HCT116 (cell line): Measurements from ENCODE around the gene GRHL3. TPM values are rescaled to one million over a fixed set of nuclear protein-coding genes. Genes with fewer than 3 reads are reported as not detected.

Experiments used
- ATAC-seq: fragments of 200-7000 bp; cut with Tn5 transposase; 2 replicates; pipeline ENCODE4 v1.9.1; 2020; ENCODE audit warnings: mild to moderate bottlenecking, moderate library complexity
- BruUV-seq: library from RNA; stranded (reverse); fragments of 400-500 nt; replicated peaks from 2 replicates; lab custom pipeline; 2021; lab: Mats Ljungman, UMichigan
- CTCF ChIA-PET: fragments of 300-600 bp; sonication (Branson Sonifier 250); formaldehyde crosslinking; loops from one replicate; lab custom pipeline; 2021; ENCODE audit warnings: antibody characterized with exemption; lab: Charles Lee
- POLR2A ChIA-PET: fragments of 300-600, 350-600 bp; sonication (Branson Sonifier 250); formaldehyde crosslinking; loops from one replicate; lab custom pipeline; 2021; ENCODE audit warnings: antibody characterized with exemption; lab: Charles Lee
- RAD21 ChIA-PET, 2 experiments: fragments of 300-600 bp; sonication (Branson Sonifier 250); formaldehyde crosslinking; loops; one replicate each; lab custom pipeline; 2023; ENCODE audit warnings: low total read pairs in 2 of 2; ENCODE audit not compliant: uncharacterized antibody in 2 of 2, unreplicated experiment in 2 of 2, low non-redundant PET in 1 of 2; lab: Charles Lee
- DNase-seq: peaks from one replicate; pipeline ENCODE4 v3.0.0-alpha.2; 2010; ENCODE audit warnings: low read depth, low spot score
- H2AFZ ChIP-seq: fragments of 200-600 bp; shearing (Covaris generic), sonication (generic); 2 replicates; pipeline ENCODE4 v1.6.1; 2017; ENCODE audit warnings: low read depth, mixed run types, mixed read lengths, antibody characterized with exemption, low read length; ENCODE audit not compliant: poor library complexity, severe bottlenecking
- H3K27ac ChIP-seq: 2 replicates; pipeline ENCODE4 v1.5.1; 2012; ENCODE audit warnings: low read depth, low read length
- H3K27me3 ChIP-seq: fragments of 200-600 bp; sonication (generic); 2 replicates; pipeline ENCODE4 v1.6.1; 2016; ENCODE audit warnings: mixed run types, low read length, mixed read lengths; ENCODE audit not compliant: insufficient read depth
- H3K36me3 ChIP-seq, 2 experiments: fragments of 200-500 bp in 1 of 2; fragments of 200-600 bp in 1 of 2; sonication (Bioruptor generic) in 1 of 2; sonication (generic) in 1 of 2; 2 replicates each; pipeline versions ENCODE4 v1.5.1 to v1.6.1; 2014 to 2016; ENCODE audit warnings: low read length in 2 of 2, inconsistent platforms in 1 of 2, mixed read lengths in 1 of 2, mixed run types in 1 of 2; ENCODE audit not compliant: insufficient read depth in 2 of 2, control insufficient read depth in 1 of 2
- H3K4me1 ChIP-seq, 2 experiments: fragments of 200-600 bp in 1 of 2; sonication (generic) in 1 of 2; 2 replicates each; pipeline versions ENCODE4 v1.5.1 to v1.6.1; 2012 to 2017; ENCODE audit warnings: low read length in 2 of 2, inconsistent platforms in 1 of 2, mild to moderate bottlenecking in 1 of 2, mixed read lengths in 1 of 2, mixed run types in 1 of 2, moderate library complexity in 1 of 2; ENCODE audit not compliant: insufficient read depth in 2 of 2, control insufficient read depth in 1 of 2
- H3K4me2 ChIP-seq: fragments of 200-600 bp; sonication (generic); 2 replicates; pipeline ENCODE4 v1.6.1; 2017; ENCODE audit warnings: mixed run types, low read length, mixed read lengths
- H3K4me3 ChIP-seq, 2 experiments: fragments of 200-600 bp in 1 of 2; sonication (generic) in 1 of 2; replicated peaks in 1 of 2; 2 replicates each; pipeline ENCODE4 v1.5.1; 2011 to 2016; ENCODE audit warnings: low read length in 2 of 2, control low read depth in 1 of 2, low read depth in 1 of 2, mild to moderate bottlenecking in 1 of 2, mixed read lengths in 1 of 2, mixed run types in 1 of 2
- H3K79me2 ChIP-seq: fragments of 200-600 bp; sonication (generic); 2 replicates; pipeline ENCODE4 v1.6.1; 2017; ENCODE audit warnings: mild to moderate bottlenecking, mixed run types, low read length, moderate library complexity, mixed read lengths; ENCODE audit not compliant: insufficient read depth
- H3K9ac ChIP-seq: fragments of 200-600 bp; sonication (generic); 2 replicates; pipeline ENCODE4 v1.6.1; 2016; ENCODE audit warnings: low read length, mixed read lengths
- H3K9me2 ChIP-seq: fragments of 200-600 bp; sonication (generic), shearing (Covaris generic); 2 replicates; pipeline ENCODE4 v1.6.1; 2017; ENCODE audit warnings: mixed run types, mild to moderate bottlenecking, moderate library complexity; ENCODE audit not compliant: insufficient read depth
- H3K9me3 ChIP-seq, 2 experiments: fragments of 200-500 bp in 1 of 2; fragments of 200-600 bp in 1 of 2; sonication (Bioruptor generic) in 1 of 2; sonication (generic) in 1 of 2; 2 replicates each; pipeline ENCODE4 v1.6.1; 2014 to 2017; ENCODE audit warnings: low read length in 2 of 2, mixed read lengths in 2 of 2, inconsistent platforms in 1 of 2, low read depth in 1 of 2, mild to moderate bottlenecking in 1 of 2, mixed run types in 1 of 2, moderate library complexity in 1 of 2; ENCODE audit not compliant: control insufficient read depth in 1 of 2, insufficient read depth in 1 of 2
- H4K20me1 ChIP-seq: fragments of 200-600 bp; sonication (generic), shearing (Covaris generic); 2 replicates; pipeline ENCODE4 v1.6.1; 2017; ENCODE audit warnings: mixed run types, mild to moderate bottlenecking, moderate library complexity; ENCODE audit not compliant: insufficient read depth
- CEBPB ChIP-seq: IDR thresholded peaks from 2 replicates; pipeline ENCODE4 v1.6.1; 2012; ENCODE audit warnings: low read depth
- EGR1 ChIP-seq: IDR thresholded peaks from 2 replicates; pipeline ENCODE4 v1.6.1; 2012; ENCODE audit warnings: low read depth
- ELF1 ChIP-seq: IDR thresholded peaks from 2 replicates; pipeline ENCODE4 v1.6.1; 2012; ENCODE audit warnings: low read depth, borderline replicate concordance
- EZH2 ChIP-seq: fragments of 200-600 bp; sonication (generic); IDR thresholded peaks from 2 replicates; pipeline ENCODE4 v1.6.1; 2017; ENCODE audit warnings: antibody characterized with exemption, mixed run types
- EZH2phosphoT487 ChIP-seq: fragments of 200-600 bp; IDR thresholded peaks from 2 replicates; pipeline ENCODE4 v1.6.1; 2018; ENCODE audit warnings: antibody characterized with exemption, borderline replicate concordance
- FOSL1 ChIP-seq: IDR thresholded peaks from 2 replicates; pipeline ENCODE4 v1.6.1; 2012; ENCODE audit warnings: low read depth
- JUND ChIP-seq: IDR thresholded peaks from 2 replicates; pipeline ENCODE4 v1.6.1; 2012
- POLR2A ChIP-seq: IDR thresholded peaks from 2 replicates; pipeline ENCODE4 v1.7.0; 2011; ENCODE audit warnings: borderline replicate concordance; ENCODE audit not compliant: insufficient read depth, insufficient read length; ENCODE audit errors: extremely low read depth
- POLR2AphosphoS5 ChIP-seq: IDR thresholded peaks from 2 replicates; pipeline ENCODE4 v1.6.1; 2011; ENCODE audit warnings: mild to moderate bottlenecking, low read depth, low read length, moderate library complexity
- RAD21 ChIP-seq: IDR thresholded peaks from 2 replicates; pipeline ENCODE4 v1.6.1; 2012; ENCODE audit warnings: low read depth, mild to moderate bottlenecking
- SIN3A ChIP-seq: IDR thresholded peaks from 2 replicates; pipeline ENCODE4 v1.6.1; 2012; ENCODE audit warnings: low read depth
- SP1 ChIP-seq: IDR thresholded peaks from 2 replicates; pipeline ENCODE4 v1.6.1; 2012; ENCODE audit warnings: low read depth
- SRF ChIP-seq: IDR thresholded peaks from 2 replicates; pipeline ENCODE4 v1.6.1; 2012; ENCODE audit warnings: low read depth
- TCF7L2 ChIP-seq: IDR thresholded peaks from 2 replicates; pipeline ENCODE4 v1.7.0; 2011; ENCODE audit warnings: borderline replicate concordance, inconsistent platforms; ENCODE audit not compliant: insufficient read depth, insufficient read length; ENCODE audit errors: extremely low read depth
- YY1 ChIP-seq: IDR thresholded peaks from 2 replicates; pipeline ENCODE4 v1.6.1; 2011; ENCODE audit warnings: low read length, low read depth, moderate library complexity, mild to moderate bottlenecking; ENCODE audit not compliant: insufficient replicate concordance; ENCODE audit errors: extremely low read depth
- ZFX ChIP-seq: fragments of 450-650 bp; IDR thresholded peaks from 2 replicates; pipeline ENCODE4 v1.6.1; 2017
- ZNF274 ChIP-seq: fragments of 200-500 bp; sonication (Bioruptor generic); IDR thresholded peaks from 2 replicates; pipeline ENCODE4 v1.6.1; 2014; ENCODE audit warnings: mild to moderate bottlenecking, low read depth, low read length, inconsistent platforms
- intact Hi-C: fragments of 100-400 bp; cut with micrococcal nuclease; formaldehyde crosslinking; loops from 2 replicates; pipeline ENCODE4 v1.10.0; 2022
- total RNA-seq: library from RNA; stranded (reverse); gene quantifications from one replicate; pipeline ENCODE4 v1.2.1, GENCODE V29; 2021; ENCODE audit not compliant: unreplicated experiment
- TF ChIP-seq, protein P1 (sequence below): IDR thresholded peaks from 2 replicates; pipeline ENCODE4 v1.6.1; 2011; ENCODE audit warnings: mild to moderate bottlenecking, low read length, moderate library complexity; ENCODE audit not compliant: insufficient replicate concordance; ENCODE audit errors: extremely low read depth
- TF ChIP-seq, protein P2 (sequence below): IDR thresholded peaks from 2 replicates; pipeline ENCODE4 v1.6.1; 2012; ENCODE audit warnings: low read depth
- TF ChIP-seq, protein P3 (sequence below): IDR thresholded peaks from 2 replicates; pipeline ENCODE4 v1.6.1; 2012

Gene GRHL3
- total RNA-seq, 1 experiment from 2014 or later = 1.0 TPM

DNA sequence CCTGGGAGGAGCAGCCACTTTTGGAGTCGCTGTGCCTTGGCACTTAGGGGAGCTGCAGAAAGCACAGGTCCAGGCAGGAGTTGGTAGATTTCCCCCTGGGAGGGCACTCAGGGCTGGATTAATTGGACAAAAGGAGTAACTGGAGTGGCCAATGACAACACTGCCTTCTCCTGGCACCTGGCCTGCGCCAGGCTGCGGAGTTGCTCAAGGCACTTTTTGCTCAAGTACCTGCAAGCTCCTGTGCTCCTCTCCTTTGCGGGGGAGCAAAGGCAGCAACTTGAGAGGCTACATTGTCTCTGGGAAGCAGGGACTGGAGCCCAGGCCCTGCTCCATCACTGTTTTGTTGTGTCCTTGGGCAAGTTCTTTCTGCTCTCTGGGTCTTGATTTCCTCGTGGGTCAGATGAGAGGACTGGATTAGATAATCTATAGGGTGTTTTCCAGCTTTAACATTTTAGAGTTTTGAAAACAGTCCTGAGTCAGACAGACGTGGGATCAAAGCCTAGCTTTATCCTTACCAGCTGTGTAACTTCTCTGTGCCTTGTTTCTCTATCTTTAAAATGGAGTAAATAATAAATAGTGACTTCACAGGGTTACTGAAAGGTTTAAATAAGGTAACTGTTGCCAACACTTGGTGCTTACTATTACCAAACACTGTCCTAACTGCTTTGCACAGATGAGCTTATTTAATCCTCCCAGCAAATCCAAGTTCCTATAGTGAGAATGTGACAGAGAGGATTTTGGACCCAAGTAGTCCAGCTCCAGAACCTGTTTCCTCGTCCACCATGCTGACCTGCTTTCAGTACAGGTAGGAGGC, 18.0 kb upstream of the GRHL3 start (continued):
- TF ChIP-seq, protein P1, sequence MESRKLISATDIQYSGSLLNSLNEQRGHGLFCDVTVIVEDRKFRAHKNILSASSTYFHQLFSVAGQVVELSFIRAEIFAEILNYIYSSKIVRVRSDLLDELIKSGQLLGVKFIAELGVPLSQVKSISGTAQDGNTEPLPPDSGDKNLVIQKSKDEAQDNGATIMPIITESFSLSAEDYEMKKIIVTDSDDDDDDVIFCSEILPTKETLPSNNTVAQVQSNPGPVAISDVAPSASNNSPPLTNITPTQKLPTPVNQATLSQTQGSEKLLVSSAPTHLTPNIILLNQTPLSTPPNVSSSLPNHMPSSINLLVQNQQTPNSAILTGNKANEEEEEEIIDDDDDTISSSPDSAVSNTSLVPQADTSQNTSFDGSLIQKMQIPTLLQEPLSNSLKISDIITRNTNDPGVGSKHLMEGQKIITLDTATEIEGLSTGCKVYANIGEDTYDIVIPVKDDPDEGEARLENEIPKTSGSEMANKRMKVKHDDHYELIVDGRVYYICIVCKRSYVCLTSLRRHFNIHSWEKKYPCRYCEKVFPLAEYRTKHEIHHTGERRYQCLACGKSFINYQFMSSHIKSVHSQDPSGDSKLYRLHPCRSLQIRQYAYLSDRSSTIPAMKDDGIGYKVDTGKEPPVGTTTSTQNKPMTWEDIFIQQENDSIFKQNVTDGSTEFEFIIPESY = no peak
- TF ChIP-seq SIN3A (no peak), YY1 (no peak), RAD21 (no peak), TCF7L2 (no peak), SRF (no peak)

DNA sequence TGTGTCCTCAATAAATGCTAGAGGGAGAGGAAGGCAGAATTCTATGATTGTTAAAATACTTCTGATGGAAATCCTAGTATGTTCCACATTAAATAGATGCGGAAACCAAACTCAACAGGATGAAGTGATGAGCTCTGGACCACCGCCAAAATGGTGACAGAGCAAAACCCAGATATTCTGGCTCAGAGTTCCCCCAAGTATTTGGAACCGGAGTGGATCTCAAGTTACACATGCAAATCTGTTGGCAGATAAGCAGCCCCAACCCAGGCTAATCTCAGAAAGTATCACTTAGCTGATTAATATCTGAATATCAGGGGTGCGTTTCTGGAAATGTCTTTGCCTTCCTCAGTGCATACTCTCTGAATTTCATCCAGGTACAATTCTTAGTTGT, 17.4 kb upstream of the GRHL3 start:
- no peak for DNase-seq
- Histone ChIP-seq H3K36me3 (no peaks in the 10 kb centered on the region), H3K9ac (no peak overlapping the region), H3K27ac (no peak overlapping the region), H3K4me3 (no peak overlapping the region), H3K27me3 (peaks cover 12% of the 10 kb centered on the region; the same call in 1 of the 2 replicates), H3K79me2 (no peaks in the 10 kb centered on the region), H3K9me3 (no peaks in the 10 kb centered on the region), H4K20me1 (no peaks in the 10 kb centered on the region), H3K4me2 (no peak overlapping the region), H3K4me1 (no peaks in the 10 kb centered on the region), H3K9me2 (no peaks in the 10 kb centered on the region)
- CTCF ChIA-PET = interaction anchor here (1.5 kb wide), 1 partner anchor 10 kb away, joined by 5 read pairs; no protein-coding TSS in a partner anchor
- intact Hi-C loops = no loop called here
- BruUV-seq = no TSS peak
- RAD21 ChIA-PET = no interaction called here
- POLR2A ChIA-PET = interaction anchor here (1.0 kb wide), 1 partner anchor 12 kb away, joined by 3 read pairs; no protein-coding TSS in a partner anchor
- ATAC-seq = no peak
- TF ChIP-seq EZH2 (no peak), FOSL1 (no peak), EGR1 (no peak), JUND (no peak), EZH2phosphoT487 (no peak), ELF1 (no peak), CEBPB (no peak), ZNF274 (no peak), TCF7L2 (no peak), SIN3A (no peak), POLR2A (no peak), ZFX (no peak), RAD21 (no peak), SRF (no peak), SP1 (no peak), POLR2AphosphoS5 (no peak)
- TF ChIP-seq, protein P2, sequence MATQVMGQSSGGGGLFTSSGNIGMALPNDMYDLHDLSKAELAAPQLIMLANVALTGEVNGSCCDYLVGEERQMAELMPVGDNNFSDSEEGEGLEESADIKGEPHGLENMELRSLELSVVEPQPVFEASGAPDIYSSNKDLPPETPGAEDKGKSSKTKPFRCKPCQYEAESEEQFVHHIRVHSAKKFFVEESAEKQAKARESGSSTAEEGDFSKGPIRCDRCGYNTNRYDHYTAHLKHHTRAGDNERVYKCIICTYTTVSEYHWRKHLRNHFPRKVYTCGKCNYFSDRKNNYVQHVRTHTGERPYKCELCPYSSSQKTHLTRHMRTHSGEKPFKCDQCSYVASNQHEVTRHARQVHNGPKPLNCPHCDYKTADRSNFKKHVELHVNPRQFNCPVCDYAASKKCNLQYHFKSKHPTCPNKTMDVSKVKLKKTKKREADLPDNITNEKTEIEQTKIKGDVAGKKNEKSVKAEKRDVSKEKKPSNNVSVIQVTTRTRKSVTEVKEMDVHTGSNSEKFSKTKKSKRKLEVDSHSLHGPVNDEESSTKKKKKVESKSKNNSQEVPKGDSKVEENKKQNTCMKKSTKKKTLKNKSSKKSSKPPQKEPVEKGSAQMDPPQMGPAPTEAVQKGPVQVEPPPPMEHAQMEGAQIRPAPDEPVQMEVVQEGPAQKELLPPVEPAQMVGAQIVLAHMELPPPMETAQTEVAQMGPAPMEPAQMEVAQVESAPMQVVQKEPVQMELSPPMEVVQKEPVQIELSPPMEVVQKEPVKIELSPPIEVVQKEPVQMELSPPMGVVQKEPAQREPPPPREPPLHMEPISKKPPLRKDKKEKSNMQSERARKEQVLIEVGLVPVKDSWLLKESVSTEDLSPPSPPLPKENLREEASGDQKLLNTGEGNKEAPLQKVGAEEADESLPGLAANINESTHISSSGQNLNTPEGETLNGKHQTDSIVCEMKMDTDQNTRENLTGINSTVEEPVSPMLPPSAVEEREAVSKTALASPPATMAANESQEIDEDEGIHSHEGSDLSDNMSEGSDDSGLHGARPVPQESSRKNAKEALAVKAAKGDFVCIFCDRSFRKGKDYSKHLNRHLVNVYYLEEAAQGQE = no peak
- TF ChIP-seq, protein P3, sequence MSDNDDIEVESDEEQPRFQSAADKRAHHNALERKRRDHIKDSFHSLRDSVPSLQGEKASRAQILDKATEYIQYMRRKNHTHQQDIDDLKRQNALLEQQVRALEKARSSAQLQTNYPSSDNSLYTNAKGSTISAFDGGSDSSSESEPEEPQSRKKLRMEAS = no peak
- TF ChIP-seq, all 23 proteins: peak for 0
- H2AFZ ChIP-seq = no peak overlapping the region
